Activated CD8-positive, alpha-beta T cell treated with anti-CD3 and anti-CD28 coated beads for 36 hours (primary cell): Measurements from ENCODE around the gene RYR1. TPM values are rescaled to one million over a fixed set of nuclear protein-coding genes. Genes with fewer than 3 reads are reported as not detected.

Experiments
- ATAC-seq: fragments of 200-7000 bp; cut with Tn5 transposase; one replicate; pipeline ENCODE4 v1.10.0; 2021; ENCODE audit warnings: mild to moderate bottlenecking, moderate library complexity
- CTCF ChIA-PET: fragments of 350-600 bp; sonication (Branson Sonifier 250); formaldehyde crosslinking; loops from one replicate; lab custom pipeline; 2021; ENCODE audit warnings: antibody characterized with exemption; lab: Charles Lee
- POLR2A ChIA-PET: fragments of 350-600 bp; sonication (Branson Sonifier 250); formaldehyde crosslinking; loops from one replicate; lab custom pipeline; 2021; ENCODE audit warnings: antibody characterized with exemption; lab: Charles Lee
- DNase-seq: peaks from one replicate; pipeline ENCODE4 v3.0.0-alpha.2; 2020
- H3K27ac Mint-ChIP-seq: one replicate; pipeline ENCODE4 v1.8.0; 2021; ENCODE audit warnings: mild to moderate bottlenecking, mixed read lengths
- H3K27me3 Mint-ChIP-seq: one replicate; pipeline ENCODE4 v1.8.0; 2021; ENCODE audit warnings: mixed read lengths
- H3K36me3 Mint-ChIP-seq: one replicate; pipeline ENCODE4 v1.8.0; 2021; ENCODE audit warnings: low read depth, mixed read lengths
- H3K4me1 Mint-ChIP-seq: one replicate; pipeline ENCODE4 v1.8.0; 2021; ENCODE audit warnings: low read depth, mixed read lengths
- H3K4me3 Mint-ChIP-seq: one replicate; pipeline ENCODE4 v1.8.0; 2021; ENCODE audit warnings: mild to moderate bottlenecking, moderate library complexity, mixed read lengths
- H3K9me3 Mint-ChIP-seq: one replicate; pipeline ENCODE4 v1.8.0; 2021; ENCODE audit warnings: mixed read lengths
- intact Hi-C: fragments of 100-400 bp; cut with micrococcal nuclease; formaldehyde crosslinking; loops from one replicate; pipeline ENCODE4 v1.10.0; 2022
- total RNA-seq, 2 experiments: library from RNA; stranded (reverse); gene quantifications; one replicate each; pipeline ENCODE4 v1.2.3, GENCODE V29; 2021
- TF ChIP-seq, protein P1 (sequence below): fragments of 200-600 bp; IDR thresholded peaks from one replicate; pipeline ENCODE4 v1.8.0; 2022; ENCODE audit warnings: antibody characterized with exemption, mild to moderate bottlenecking

The RYR1 gene
- total RNA-seq, 2 experiments from 2014 or later = 0.63 to 1.2 TPM

DNA sequence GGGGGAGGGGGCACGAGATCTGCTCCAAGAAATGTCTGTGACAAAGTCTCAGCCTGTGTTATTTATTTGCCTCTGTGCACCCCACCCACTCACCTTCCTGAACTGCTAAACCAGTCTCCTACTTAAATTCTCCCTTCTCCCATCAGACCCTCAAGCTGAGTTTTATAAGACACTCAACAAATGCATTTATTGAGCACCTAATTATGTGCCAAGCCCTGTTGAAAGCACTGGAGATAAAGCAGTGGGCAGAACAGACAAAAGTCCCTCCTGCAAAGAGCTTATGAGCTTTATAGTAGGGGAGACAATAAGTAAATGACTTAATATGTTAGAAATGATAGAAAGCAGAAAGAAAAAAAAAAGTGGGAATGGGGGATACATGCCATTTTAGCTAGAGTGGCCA is 34.0 kb upstream of the RYR1 start:
- Mint-ChIP-seq H3K27me3 (peaks cover 3% of the 10 kb centered on the region), H3K4me1 (peaks cover 19% of the 10 kb centered on the region), H3K36me3 (peaks cover 5% of the 10 kb centered on the region), H3K9me3 (no peaks in the 10 kb centered on the region), H3K27ac (no peak overlapping the region), H3K4me3 (no peak overlapping the region)
- ChIA-PET CTCF (interaction anchor here (0.8 to 0.9 kb wide), 2 partner anchors 235 to 257 kb away, joined by 3 to 4 read pairs; no protein-coding TSS in a partner anchor), POLR2A (interaction anchor here (1.8 kb wide), 1 partner anchor 11 kb away, joined by 5 read pairs; the partner anchor contains the start of genes GGN and SPRED3)
- intact Hi-C loops = no loop called here
- ATAC-seq (no peak), DNase-seq (no peak)
- TF ChIP-seq, protein P1, sequence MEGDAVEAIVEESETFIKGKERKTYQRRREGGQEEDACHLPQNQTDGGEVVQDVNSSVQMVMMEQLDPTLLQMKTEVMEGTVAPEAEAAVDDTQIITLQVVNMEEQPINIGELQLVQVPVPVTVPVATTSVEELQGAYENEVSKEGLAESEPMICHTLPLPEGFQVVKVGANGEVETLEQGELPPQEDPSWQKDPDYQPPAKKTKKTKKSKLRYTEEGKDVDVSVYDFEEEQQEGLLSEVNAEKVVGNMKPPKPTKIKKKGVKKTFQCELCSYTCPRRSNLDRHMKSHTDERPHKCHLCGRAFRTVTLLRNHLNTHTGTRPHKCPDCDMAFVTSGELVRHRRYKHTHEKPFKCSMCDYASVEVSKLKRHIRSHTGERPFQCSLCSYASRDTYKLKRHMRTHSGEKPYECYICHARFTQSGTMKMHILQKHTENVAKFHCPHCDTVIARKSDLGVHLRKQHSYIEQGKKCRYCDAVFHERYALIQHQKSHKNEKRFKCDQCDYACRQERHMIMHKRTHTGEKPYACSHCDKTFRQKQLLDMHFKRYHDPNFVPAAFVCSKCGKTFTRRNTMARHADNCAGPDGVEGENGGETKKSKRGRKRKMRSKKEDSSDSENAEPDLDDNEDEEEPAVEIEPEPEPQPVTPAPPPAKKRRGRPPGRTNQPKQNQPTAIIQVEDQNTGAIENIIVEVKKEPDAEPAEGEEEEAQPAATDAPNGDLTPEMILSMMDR = no peak

- intact Hi-C loops = loop anchor here (10.0 kb wide), 1 partner anchor 234 kb away; no protein-coding TSS in a partner anchor
- Mint-ChIP-seq H3K36me3 (peaks cover 7% of the 10 kb centered on the region), H3K4me1 (peaks cover 15% of the 10 kb centered on the region), H3K27ac (no peak overlapping the region), H3K27me3 (peaks cover 3% of the 10 kb centered on the region), H3K9me3 (no peaks in the 10 kb centered on the region), H3K4me3 (no peak overlapping the region)
- DNase-seq (no peak), ATAC-seq (no peak)
- ChIA-PET POLR2A (interaction anchor here (1.8 kb wide), 1 partner anchor 12 kb away, joined by 5 read pairs; the partner anchor contains the start of genes GGN and SPRED3), CTCF (no interaction called here)
- TF ChIP-seq, protein P1 = no peak
Observed at GRCh38 chr19:38400361-38400760, 33.1 kb upstream of the RYR1 start.

- ChIA-PET POLR2A (no interaction called here), CTCF (interaction anchor here (1.2 kb wide), 1 partner anchor 259 kb away, joined by 3 read pairs; no protein-coding TSS in a partner anchor)
- no peak for ATAC-seq
- H3K4me1 Mint-ChIP-seq = peaks cover 15% of the 10 kb centered on the region
- no peak overlapping the region for H3K27ac Mint-ChIP-seq
- TF ChIP-seq, protein P1 = no peak
- DNase-seq = no peak
- H3K9me3 Mint-ChIP-seq = no peaks in the 10 kb centered on the region
- no peak overlapping the region for H3K4me3 Mint-ChIP-seq
- H3K36me3 Mint-ChIP-seq = peaks cover 8% of the 10 kb centered on the region
- peaks cover 3% of the 10 kb centered on the region for H3K27me3 Mint-ChIP-seq
- intact Hi-C loops = loop anchor here (10.0 kb wide), 1 partner anchor 234 kb away; no protein-coding TSS in a partner anchor
Observed at GRCh38 chr19:38401148-38401547, 32.3 kb upstream of the RYR1 start.

DNA sequence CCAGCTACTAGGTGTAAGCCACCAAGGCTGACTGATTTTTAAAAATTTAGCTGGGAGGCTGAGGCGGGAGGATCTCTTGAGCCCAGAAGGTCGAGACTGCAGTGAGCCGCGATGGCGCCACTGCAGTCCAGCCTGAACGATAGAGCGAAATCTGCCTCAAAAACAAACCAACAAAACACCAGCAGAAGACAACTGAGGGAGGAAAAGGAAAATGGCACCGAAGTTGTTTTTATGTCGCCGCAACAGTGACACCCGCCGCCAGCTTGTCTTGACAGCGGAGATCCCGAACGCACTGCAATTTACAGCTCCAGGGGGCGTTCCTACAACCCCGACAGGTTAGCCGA is 30.9 kb upstream of the RYR1 start:
- Mint-ChIP-seq H3K4me3 (peak overlapping the region; percentile 83), H3K27me3 (peaks cover 3% of the 10 kb centered on the region), H3K27ac (peak overlapping the region; percentile 85), H3K9me3 (no peaks in the 10 kb centered on the region), H3K4me1 (peaks cover 9% of the 10 kb centered on the region), H3K36me3 (peaks cover 3% of the 10 kb centered on the region)
- ChIA-PET CTCF (interaction anchor here (0.6 to 4.4 kb wide), 58 partner anchors 9 to 672 kb away, joined by 3 to 37 read pairs (median 4); partner anchors contain the start of genes ACTN4, CATSPERG, EIF3K and GGN), POLR2A (interaction anchor here (1.0 to 1.3 kb wide), 4 partner anchors 24 to 497 kb away, joined by 3 to 4 read pairs (median 3); partner anchors contain the start of genes NFKBIB and SPINT2)
- TF ChIP-seq, protein P1 = no peak
- ATAC-seq (no peak), DNase-seq (peak; percentile 95)
- intact Hi-C loops = loop anchor here (10.0 kb wide), 1 partner anchor 232 kb away; no protein-coding TSS in a partner anchor
